Mesenchymal stem cell (in vitro differentiated cells and primary cell): Measurements from ENCODE around the gene FOXP1.

Experiments used
- DNase-seq: peaks from one replicate; pipeline ENCODE4 v3.0.0-alpha.2; 2013
- H2AFZ ChIP-seq: one replicate; pipeline ENCODE4 v1.6.1; 2013; ENCODE audit warnings: low read depth, mild to moderate bottlenecking, control low read depth, inconsistent platforms, low read length, moderate library complexity
- H2AK5ac ChIP-seq: 2 replicates; pipeline ENCODE4 v1.6.1; 2013; ENCODE audit warnings: low read length, moderate library complexity, mild to moderate bottlenecking, inconsistent platforms; ENCODE audit not compliant: severe bottlenecking
- H2BK120ac ChIP-seq: one replicate; pipeline ENCODE4 v1.6.1; 2013; ENCODE audit warnings: low read depth, mild to moderate bottlenecking, inconsistent platforms, low read length, moderate library complexity
- H2BK12ac ChIP-seq, 2 experiments: one replicate each; pipeline ENCODE4 v1.6.1; 2013; ENCODE audit warnings: inconsistent platforms in 2 of 2, low read length in 2 of 2, mild to moderate bottlenecking in 2 of 2, moderate library complexity in 2 of 2, control low read depth in 1 of 2
- H2BK15ac ChIP-seq: one replicate; pipeline ENCODE4 v1.6.1; 2013; ENCODE audit warnings: mild to moderate bottlenecking, low read depth, inconsistent platforms; ENCODE audit not compliant: poor library complexity, severe bottlenecking
- H2BK5ac ChIP-seq: 2 replicates; pipeline ENCODE4 v1.6.1; 2013; ENCODE audit warnings: low read depth, mild to moderate bottlenecking, low read length, control low read depth, inconsistent platforms; ENCODE audit not compliant: poor library complexity, severe bottlenecking
- H3K14ac ChIP-seq, 2 experiments: one replicate each; pipeline ENCODE4 v1.6.1; 2013; ENCODE audit warnings: inconsistent platforms in 2 of 2, low read length in 2 of 2, control low read depth in 1 of 2, mild to moderate bottlenecking in 1 of 2, moderate library complexity in 1 of 2
- H3K18ac ChIP-seq, 2 experiments: one replicate each; pipeline ENCODE4 v1.6.1; 2013; ENCODE audit warnings: inconsistent platforms in 2 of 2, low read length in 2 of 2, control low read depth in 1 of 2, low read depth in 1 of 2, mild to moderate bottlenecking in 1 of 2
- H3K23ac ChIP-seq, 2 experiments: one replicate each; pipeline ENCODE4 v1.6.1; 2013; ENCODE audit warnings: inconsistent platforms in 2 of 2, low read length in 2 of 2, mild to moderate bottlenecking in 2 of 2, moderate library complexity in 2 of 2, control low read depth in 1 of 2
- H3K27ac ChIP-seq: 2 replicates; pipeline ENCODE4 v1.5.1; 2013; ENCODE audit warnings: mild to moderate bottlenecking, moderate library complexity, low read length, control low read depth, inconsistent platforms; ENCODE audit not compliant: poor library complexity, severe bottlenecking
- H3K27me3 ChIP-seq, 2 experiments: 2 replicates each; pipeline versions ENCODE4 v1.6.1 to v1.7.0; 2013; ENCODE audit warnings: low read length in 2 of 2, mild to moderate bottlenecking in 2 of 2, moderate library complexity in 2 of 2, control low read depth in 1 of 2, inconsistent platforms in 1 of 2; ENCODE audit not compliant: control insufficient read depth in 1 of 2, insufficient read depth in 1 of 2
- H3K36me3 ChIP-seq, 2 experiments: 2 replicates each; pipeline versions ENCODE4 v1.6.1 to v1.7.0; 2013; ENCODE audit warnings: low read length in 2 of 2, control low read depth in 1 of 2, inconsistent platforms in 1 of 2, low read depth in 1 of 2, mild to moderate bottlenecking in 1 of 2; ENCODE audit not compliant: insufficient read depth in 2 of 2, control insufficient read depth in 1 of 2
- H3K4ac ChIP-seq, 2 experiments: one replicate each; pipeline ENCODE4 v1.6.1; 2013; ENCODE audit warnings: inconsistent platforms in 2 of 2, low read length in 2 of 2, mild to moderate bottlenecking in 2 of 2, moderate library complexity in 2 of 2, control low read depth in 1 of 2, low read depth in 1 of 2
- H3K4me1 ChIP-seq: 2 replicates; pipeline ENCODE4 v1.6.1; 2013; ENCODE audit warnings: low read depth, low read length, control low read depth; ENCODE audit not compliant: control insufficient read depth, insufficient read depth
- H3K4me2 ChIP-seq: 2 replicates; pipeline ENCODE4 v1.6.1; 2013; ENCODE audit warnings: low read length, mild to moderate bottlenecking, inconsistent platforms; ENCODE audit not compliant: poor library complexity, severe bottlenecking
- H3K4me3 ChIP-seq, 2 experiments: 2 replicates each; pipeline versions ENCODE4 v1.5.1 to v1.7.0; 2013; ENCODE audit warnings: low read length in 2 of 2, mild to moderate bottlenecking in 2 of 2, control low read depth in 1 of 2, low read depth in 1 of 2; ENCODE audit not compliant: insufficient read depth in 1 of 2
- H3K79me1 ChIP-seq: replicated peaks from 2 replicates; pipeline ENCODE4 v1.6.1; 2013; ENCODE audit warnings: mild to moderate bottlenecking, control low read depth, low read length, inconsistent platforms; ENCODE audit not compliant: poor library complexity, severe bottlenecking
- H3K9ac ChIP-seq: 2 replicates; pipeline ENCODE4 v1.7.0; 2013; ENCODE audit warnings: mild to moderate bottlenecking, low read length, moderate library complexity
- H3K9me3 ChIP-seq: 2 replicates; pipeline ENCODE4 v1.7.0; 2013; ENCODE audit warnings: mild to moderate bottlenecking, low read length; ENCODE audit not compliant: control insufficient read depth
- H4K8ac ChIP-seq: one replicate; pipeline ENCODE4 v1.6.1; 2013; ENCODE audit warnings: inconsistent platforms, mild to moderate bottlenecking, low read length, moderate library complexity
- H4K91ac ChIP-seq: one replicate; pipeline ENCODE4 v1.6.1; 2013; ENCODE audit warnings: mild to moderate bottlenecking, low read length, inconsistent platforms
- WGBS: methylation state at CpG from one replicate; pipeline ENCODE4 v1.1.7; 2013; ENCODE audit warnings: mixed read lengths; 5-methylcytosine and 5-hydroxymethylcytosine counted together

The FOXP1 gene

GRCh38 chr3:71614869-71615268, 31.3 kb upstream of the FOXP1 start:
- no peak overlapping the region for H2BK120ac ChIP-seq
- no peak overlapping the region for H2BK12ac ChIP-seq
- H3K79me1 ChIP-seq: no peaks in the 10 kb centered on the region
- H3K9ac ChIP-seq: no peak overlapping the region
- no peak overlapping the region for H2AK5ac ChIP-seq
- no peak for DNase-seq
- no peaks in the 10 kb centered on the region for H3K4me1 ChIP-seq
- H3K9me3 ChIP-seq: no peaks in the 10 kb centered on the region
- no peak overlapping the region for H3K27ac ChIP-seq
- no peak overlapping the region for H3K4me2 ChIP-seq
- no peaks in the 10 kb centered on the region for H3K36me3 ChIP-seq
- H3K27me3 ChIP-seq: no peaks in the 10 kb centered on the region
- 93% methylated on average over 3 of the region's 3 CpGs for WGBS
- no peak overlapping the region for H2AFZ ChIP-seq
- no peak overlapping the region for H3K14ac ChIP-seq
- H4K8ac ChIP-seq: no peak overlapping the region
- no peak overlapping the region for H3K18ac ChIP-seq
- H3K23ac ChIP-seq: no peak overlapping the region
- no peak overlapping the region for H2BK5ac ChIP-seq
- H3K4ac ChIP-seq: no peak overlapping the region
- H2BK15ac ChIP-seq: no peak overlapping the region
- H3K4me3 ChIP-seq: no peak overlapping the region
- H4K91ac ChIP-seq: no peak overlapping the region

- no peak overlapping the region for H2BK12ac ChIP-seq
- H3K9me3 ChIP-seq: no peaks in the 10 kb centered on the region
These were observed 30.9 kb upstream of the FOXP1 start for GRCh38 chr3:71614426-71614825.

GRCh38 chr3:71611099-71611498, 27.6 kb upstream of the FOXP1 start:
- no peak for DNase-seq
- no peak overlapping the region for H2BK5ac ChIP-seq
- H3K27ac ChIP-seq: no peak overlapping the region
- H3K4me2 ChIP-seq: no peak overlapping the region
- no peak overlapping the region for H4K91ac ChIP-seq
- H3K79me1 ChIP-seq: no peaks in the 10 kb centered on the region
- no peak overlapping the region for H2AK5ac ChIP-seq
- no peak overlapping the region for H3K14ac ChIP-seq
- H3K23ac ChIP-seq: no peak overlapping the region
- no peak overlapping the region for H2BK12ac ChIP-seq
- no peak overlapping the region for H2BK120ac ChIP-seq
- H3K27me3 ChIP-seq: no peaks in the 10 kb centered on the region
- WGBS: 77% methylated on average over 1 of the region's 3 CpGs
- H4K8ac ChIP-seq: no peak overlapping the region
- no peak overlapping the region for H2AFZ ChIP-seq
- H3K4me3 ChIP-seq: no peak overlapping the region
- no peak overlapping the region for H3K9ac ChIP-seq
- no peaks in the 10 kb centered on the region for H3K9me3 ChIP-seq
- no peak overlapping the region for H2BK15ac ChIP-seq
- H3K4ac ChIP-seq: no peak overlapping the region
- H3K18ac ChIP-seq: no peak overlapping the region
- no peaks in the 10 kb centered on the region for H3K36me3 ChIP-seq
- H3K4me1 ChIP-seq: no peaks in the 10 kb centered on the region

More at GRCh38 chr3:71614426-71614825, 30.9 kb upstream of the FOXP1 start:
- no peak overlapping the region for H3K9ac ChIP-seq
- H3K79me1 ChIP-seq: no peaks in the 10 kb centered on the region
- H3K4me2 ChIP-seq: no peak overlapping the region
- WGBS: 93% methylated on average over 5 of the region's 5 CpGs
- H2BK120ac ChIP-seq: no peak overlapping the region
- no peak overlapping the region for H3K14ac ChIP-seq
- H2AFZ ChIP-seq: no peak overlapping the region
- H2BK15ac ChIP-seq: no peak overlapping the region
- H3K4me1 ChIP-seq: no peaks in the 10 kb centered on the region
- no peak overlapping the region for H2BK5ac ChIP-seq
- H3K36me3 ChIP-seq: no peaks in the 10 kb centered on the region
- H3K27ac ChIP-seq: no peak overlapping the region
- H3K4ac ChIP-seq: no peak overlapping the region
- no peak overlapping the region for H4K8ac ChIP-seq
- DNase-seq: no peak
- no peak overlapping the region for H3K4me3 ChIP-seq
- no peak overlapping the region for H3K18ac ChIP-seq
- H4K91ac ChIP-seq: no peak overlapping the region
- no peak overlapping the region for H2AK5ac ChIP-seq
- no peak overlapping the region for H3K23ac ChIP-seq
- no peaks in the 10 kb centered on the region for H3K27me3 ChIP-seq

- Histone ChIP-seq H3K4me3 (no peak overlapping the region), H3K18ac (no peak overlapping the region), H3K27me3 (no peaks in the 10 kb centered on the region), H3K9ac (no peak overlapping the region), H3K4ac (no peak overlapping the region), H3K27ac (no peak overlapping the region), H3K4me1 (peaks cover 1% of the 10 kb centered on the region), H2AK5ac (no peak overlapping the region), H2BK120ac (no peak overlapping the region), H2BK5ac (no peak overlapping the region), H3K36me3 (no peaks in the 10 kb centered on the region), H3K23ac (no peak overlapping the region), H2BK15ac (no peak overlapping the region), H4K8ac (no peak overlapping the region), H3K14ac (no peak overlapping the region), H4K91ac (no peak overlapping the region), H2BK12ac (no peak overlapping the region), H2AFZ (no peak overlapping the region), H3K79me1 (no peaks in the 10 kb centered on the region), H3K9me3 (no peaks in the 10 kb centered on the region), H3K4me2 (no peak overlapping the region)
- WGBS: 97% methylated on average over 2 of the region's 2 CpGs
- DNase-seq: no peak
These were observed 23.8 kb upstream of the FOXP1 start for GRCh38 chr3:71607364-71607763.
